ENCODE data around the gene SERINC4.
"Not testable (repeated sequence)": the region's sequence is repeated elsewhere in the genome, so short reads cannot be mapped to it uniquely, and the experiment has no call there.

Gene SERINC4

GRCh38 chr15:43799945-43800285 is at the start of gene SERINC4:
Gene SERINC4 (minus strand): TSS chr15:43800220. CDS start chr15:43799986, 234 bp downstream.
- Histone ChIP-seq H3K4me1 (ENCODE audit: control insufficient read depth, insufficient read depth, low read length) (peaks cover 48% of the 10 kb centered on the region), H3K9ac (ENCODE audit: low read length) (peak within 1 kb of the TSS; percentile 91), H3K36me3 (ENCODE audit: control insufficient read depth, insufficient read depth, low read length) (peaks cover 10% of the 10 kb centered on the region)

GRCh38 chr15:43845421-43845820 is 45.4 kb upstream of the SERINC4 start:
- Histone ChIP-seq H3K4me3 (ENCODE audit: low read length) (no peak overlapping the region), H3K27me3 (ENCODE audit: control insufficient read depth, insufficient read depth, low read length) (no peaks in the 10 kb centered on the region), H3K4me1 (ENCODE audit: control insufficient read depth, insufficient read depth, low read length) (no peaks in the 10 kb centered on the region), H3K36me3 (ENCODE audit: control insufficient read depth, insufficient read depth, low read length) (no peaks in the 10 kb centered on the region), H3K9ac (ENCODE audit: low read length) (no peak overlapping the region), H3K9me3 (ENCODE audit: control insufficient read depth, low read length) (no peaks in the 10 kb centered on the region)

More at GRCh38 chr15:43799945-43800285, at the start of gene SERINC4:
- H3K4me3 ChIP-seq (ENCODE audit: low read length) = peak within 1 kb of the TSS; percentile 95
- no peaks in the 10 kb centered on the region for H3K27me3 ChIP-seq (ENCODE audit: control insufficient read depth, insufficient read depth, low read length)
- H3K9me3 ChIP-seq (ENCODE audit: control insufficient read depth, low read length) = no peaks in the 10 kb centered on the region

GRCh38 chr15:43832485-43832884 is 32.5 kb upstream of the SERINC4 start:
- not testable (repeated sequence) for H3K27me3 ChIP-seq (ENCODE audit: control insufficient read depth, insufficient read depth, low read length); H3K36me3 ChIP-seq (ENCODE audit: control insufficient read depth, insufficient read depth, low read length); H3K4me1 ChIP-seq (ENCODE audit: control insufficient read depth, insufficient read depth, low read length); H3K4me3 ChIP-seq (ENCODE audit: low read length); H3K9me3 ChIP-seq (ENCODE audit: control insufficient read depth, low read length); H3K9ac ChIP-seq (ENCODE audit: low read length)

- H3K27me3 ChIP-seq (ENCODE audit: control insufficient read depth, insufficient read depth, low read length); H3K4me3 ChIP-seq (ENCODE audit: low read length); H3K36me3 ChIP-seq (ENCODE audit: control insufficient read depth, insufficient read depth, low read length); H3K9me3 ChIP-seq (ENCODE audit: control insufficient read depth, low read length); H3K4me1 ChIP-seq (ENCODE audit: control insufficient read depth, insufficient read depth, low read length); H3K9ac ChIP-seq (ENCODE audit: low read length): not testable (repeated sequence)
Observed at GRCh38 chr15:43831519-43832052, 31.6 kb upstream of the SERINC4 start.

- not testable (repeated sequence) for H3K9me3 ChIP-seq (ENCODE audit: control insufficient read depth, low read length); H3K9ac ChIP-seq (ENCODE audit: low read length); H3K4me1 ChIP-seq (ENCODE audit: control insufficient read depth, insufficient read depth, low read length); H3K36me3 ChIP-seq (ENCODE audit: control insufficient read depth, insufficient read depth, low read length); H3K27me3 ChIP-seq (ENCODE audit: control insufficient read depth, insufficient read depth, low read length); H3K4me3 ChIP-seq (ENCODE audit: low read length)
Observed at GRCh38 chr15:43830691-43831275, 30.8 kb upstream of the SERINC4 start.

- H3K36me3 ChIP-seq (ENCODE audit: control insufficient read depth, insufficient read depth, low read length); H3K4me1 ChIP-seq (ENCODE audit: control insufficient read depth, insufficient read depth, low read length); H3K27me3 ChIP-seq (ENCODE audit: control insufficient read depth, insufficient read depth, low read length); H3K9me3 ChIP-seq (ENCODE audit: control insufficient read depth, low read length); H3K4me3 ChIP-seq (ENCODE audit: low read length); H3K9ac ChIP-seq (ENCODE audit: low read length): not testable (repeated sequence)
Observed at GRCh38 chr15:43829951-43830540, 30.0 kb upstream of the SERINC4 start.

GRCh38 chr15:43828061-43828657 is 28.1 kb upstream of the SERINC4 start:
- Histone ChIP-seq H3K36me3 (ENCODE audit: control insufficient read depth, insufficient read depth, low read length) (no peaks in the 10 kb centered on the region), H3K9me3 (ENCODE audit: control insufficient read depth, low read length) (no peaks in the 10 kb centered on the region), H3K27me3 (ENCODE audit: control insufficient read depth, insufficient read depth, low read length) (no peaks in the 10 kb centered on the region), H3K4me1 (ENCODE audit: control insufficient read depth, insufficient read depth, low read length) (peaks cover 6% of the 10 kb centered on the region), H3K9ac (ENCODE audit: low read length) (no peak overlapping the region), H3K4me3 (ENCODE audit: low read length) (no peak overlapping the region)

- peaks cover 15% of the 10 kb centered on the region for H3K4me1 ChIP-seq (ENCODE audit: control insufficient read depth, insufficient read depth, low read length)
- no peaks in the 10 kb centered on the region for H3K9me3 ChIP-seq (ENCODE audit: control insufficient read depth, low read length)
- H3K27me3 ChIP-seq (ENCODE audit: control insufficient read depth, insufficient read depth, low read length) = no peaks in the 10 kb centered on the region
- peak within 1 kb of the TSS; percentile 47 for H3K4me3 ChIP-seq (ENCODE audit: low read length)
- no peaks in the 10 kb centered on the region for H3K36me3 ChIP-seq (ENCODE audit: control insufficient read depth, insufficient read depth, low read length)
- H3K9ac ChIP-seq (ENCODE audit: low read length) = peak within 1 kb of the TSS; percentile 63
Observed at GRCh38 chr15:43826508-43827341, 26.7 kb upstream of the SERINC4 start, which contains the start of gene WDR76. Gene WDR76 (plus strand): TSS chr15:43827002. CDS start chr15:43827033, 31 bp downstream.

- H3K36me3 ChIP-seq (ENCODE audit: control insufficient read depth, insufficient read depth, low read length) = no peaks in the 10 kb centered on the region
- H3K9me3 ChIP-seq (ENCODE audit: control insufficient read depth, low read length) = no peaks in the 10 kb centered on the region
- peaks cover 15% of the 10 kb centered on the region for H3K4me1 ChIP-seq (ENCODE audit: control insufficient read depth, insufficient read depth, low read length)
- peak overlapping the region; percentile 63 for H3K9ac ChIP-seq (ENCODE audit: low read length)
- H3K27me3 ChIP-seq (ENCODE audit: control insufficient read depth, insufficient read depth, low read length) = no peaks in the 10 kb centered on the region
- H3K4me3 ChIP-seq (ENCODE audit: low read length) = no peak overlapping the region
Observed at GRCh38 chr15:43826029-43826507, 26.0 kb upstream of the SERINC4 start.

- H3K4me1 ChIP-seq (ENCODE audit: control insufficient read depth, insufficient read depth, low read length) = peaks cover 15% of the 10 kb centered on the region
- not testable (repeated sequence) for H3K27me3 ChIP-seq (ENCODE audit: control insufficient read depth, insufficient read depth, low read length); H3K4me3 ChIP-seq (ENCODE audit: low read length); H3K9ac ChIP-seq (ENCODE audit: low read length); H3K9me3 ChIP-seq (ENCODE audit: control insufficient read depth, low read length); H3K36me3 ChIP-seq (ENCODE audit: control insufficient read depth, insufficient read depth, low read length)
Observed at GRCh38 chr15:43825305-43825704, 25.3 kb upstream of the SERINC4 start.

GRCh38 chr15:43824302-43825246 is 24.6 kb upstream of the SERINC4 start, which contains the start of gene MFAP1:
Gene MFAP1 (minus strand): TSS chr15:43824690. CDS start chr15:43824569, 121 bp downstream.
- Histone ChIP-seq H3K36me3 (ENCODE audit: control insufficient read depth, insufficient read depth, low read length) (no peaks in the 10 kb centered on the region), H3K27me3 (ENCODE audit: control insufficient read depth, insufficient read depth, low read length) (no peaks in the 10 kb centered on the region), H3K9me3 (ENCODE audit: control insufficient read depth, low read length) (no peaks in the 10 kb centered on the region), H3K9ac (ENCODE audit: low read length) (peak within 1 kb of the TSS; percentile 99), H3K4me1 (ENCODE audit: control insufficient read depth, insufficient read depth, low read length) (peaks cover 15% of the 10 kb centered on the region), H3K4me3 (ENCODE audit: low read length) (peak within 1 kb of the TSS; percentile 99)
